Cardiac septum (tissue), 1 donor: ENCODE measurements around the gene TRIM2. TPM values are rescaled to one million over a fixed set of nuclear protein-coding genes. Genes with fewer than 3 reads are reported as not detected.
"Not testable (repeated sequence)": the region's sequence is repeated elsewhere in the genome, so short reads cannot be mapped to it uniquely, and the experiment has no call there.

Experiments
- DNase-seq: peaks from one replicate; pipeline ENCODE4 v3.0.0-alpha.2; 2020; ENCODE audit warnings: low spot score
- intact Hi-C: fragments of 100-400 bp; cut with DNase I; formaldehyde crosslinking; loops from one replicate; pipeline ENCODE4 v1.14.0; 2022
- total RNA-seq: library from RNA; stranded (reverse); fragmentation: NEBNext Ultra II Directional; extraction: Animal tissue kit (Norgen Biotek cat#: 25700); gene quantifications from one replicate; pipeline ENCODE4 v1.2.1, GENCODE V29; 2021
- donor health status: DM: no; HTN: no; CAD: no.

TRIM2 gene
- total RNA-seq, 1 donor from 2014 or later, result 23.4 TPM

DNA sequence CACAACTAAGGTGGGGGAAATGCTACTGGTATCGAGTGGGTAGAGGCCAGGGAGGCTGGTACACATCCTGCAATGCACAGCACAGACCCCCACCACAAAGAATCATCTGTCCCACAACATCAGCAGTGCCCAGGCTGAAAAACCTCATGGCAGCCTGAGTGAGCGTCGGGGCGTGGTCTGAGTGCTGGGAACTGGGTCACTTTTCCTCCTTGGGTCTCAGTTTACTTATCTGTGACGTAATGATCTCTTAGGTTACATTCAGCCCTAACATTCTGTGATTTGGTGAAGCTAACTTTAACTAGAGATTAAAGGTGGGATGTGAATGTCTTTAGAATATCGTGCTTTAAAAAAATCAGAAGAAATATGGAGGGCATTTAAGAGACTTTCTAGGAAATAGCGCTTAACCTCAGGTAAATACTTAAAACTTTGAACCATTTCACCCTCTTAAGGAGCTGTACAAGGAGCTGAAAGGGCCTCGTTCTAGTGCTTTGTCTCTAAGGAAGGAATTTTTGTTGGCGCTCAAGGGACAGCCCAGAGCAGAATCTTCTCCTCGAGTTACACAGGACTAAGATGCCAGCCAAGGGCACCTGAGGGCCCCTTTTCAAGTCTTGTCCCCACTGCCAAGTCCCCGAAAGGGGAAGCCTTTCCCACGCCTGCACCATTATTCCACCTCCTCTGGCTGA is 18.1 kb upstream of the TRIM2 start:
- DNase-seq, result no peak
- intact Hi-C loops, result no loop called here

DNA sequence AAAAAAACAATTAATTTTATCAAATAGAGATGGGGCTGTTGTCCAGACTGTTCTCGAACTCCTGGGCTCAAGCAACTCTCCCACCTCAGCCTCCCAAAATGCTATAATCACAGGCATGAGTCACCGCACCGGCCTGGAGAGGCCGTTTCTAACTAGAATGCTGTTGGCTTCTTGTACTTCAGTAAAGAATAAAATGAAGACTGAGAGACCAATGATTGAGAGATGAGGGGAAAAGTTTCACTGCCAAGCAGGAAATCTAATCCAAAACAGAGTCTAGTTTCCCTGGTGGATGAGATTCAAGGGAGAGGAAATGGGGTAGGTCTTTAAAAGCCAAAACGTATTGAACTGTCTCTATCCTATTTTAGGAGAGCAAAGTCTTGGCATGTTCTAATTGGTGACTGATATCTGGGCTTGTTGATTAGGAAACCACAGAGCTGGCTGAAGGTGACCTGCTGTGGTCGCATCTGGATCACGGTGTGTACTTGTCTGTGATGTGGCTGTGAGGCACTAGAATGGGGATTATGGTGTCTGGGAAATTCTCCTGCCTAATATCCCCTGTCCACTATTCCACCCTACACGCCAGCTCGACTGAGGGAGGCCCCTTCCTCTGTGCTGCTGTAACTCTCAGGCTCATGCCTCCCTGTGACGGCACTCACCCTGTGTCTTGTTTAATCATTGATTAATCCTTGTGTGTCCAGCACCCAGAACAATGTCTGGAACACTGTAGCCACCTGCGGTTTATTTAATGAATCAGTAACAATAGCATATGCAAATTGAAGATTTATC is 15.0 kb upstream of the TRIM2 start:
- no peak for DNase-seq
- intact Hi-C loops, result no loop called here

- no peak for DNase-seq
- intact Hi-C loops, result no loop called here
Measured at GRCh38 chr4:153191795-153192363, 12.4 kb upstream of the TRIM2 start.

- intact Hi-C loops, result no loop called here
- no peak for DNase-seq
Measured at GRCh38 chr4:153197301-153197700, 6.9 kb upstream of the TRIM2 start.

GRCh38 chr4:153198719-153199118 is 5.5 kb upstream of the TRIM2 start:
- DNase-seq, result no peak
- intact Hi-C loops, result no loop called here

DNA sequence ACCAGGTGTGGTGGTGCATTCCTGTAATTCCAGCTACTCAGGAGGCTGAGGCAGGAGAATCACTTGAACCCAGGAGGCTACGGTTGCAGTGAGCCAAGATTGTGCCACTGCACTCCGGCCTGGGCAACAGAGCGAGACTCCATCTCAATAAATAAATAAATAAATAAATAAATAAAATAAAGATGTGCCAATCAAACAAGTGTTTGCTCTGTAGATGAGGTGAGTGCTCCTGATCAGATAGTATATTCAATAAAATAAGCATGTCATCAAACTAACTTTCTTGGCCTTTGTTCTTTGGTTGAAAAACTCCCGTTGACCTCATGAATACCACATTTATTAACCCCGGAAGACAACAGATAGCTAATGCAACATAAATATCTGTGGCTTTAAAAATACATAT is 497 bp upstream of the TRIM2 start:
- intact Hi-C loops, DNase-seq: not testable (repeated sequence)

DNA sequence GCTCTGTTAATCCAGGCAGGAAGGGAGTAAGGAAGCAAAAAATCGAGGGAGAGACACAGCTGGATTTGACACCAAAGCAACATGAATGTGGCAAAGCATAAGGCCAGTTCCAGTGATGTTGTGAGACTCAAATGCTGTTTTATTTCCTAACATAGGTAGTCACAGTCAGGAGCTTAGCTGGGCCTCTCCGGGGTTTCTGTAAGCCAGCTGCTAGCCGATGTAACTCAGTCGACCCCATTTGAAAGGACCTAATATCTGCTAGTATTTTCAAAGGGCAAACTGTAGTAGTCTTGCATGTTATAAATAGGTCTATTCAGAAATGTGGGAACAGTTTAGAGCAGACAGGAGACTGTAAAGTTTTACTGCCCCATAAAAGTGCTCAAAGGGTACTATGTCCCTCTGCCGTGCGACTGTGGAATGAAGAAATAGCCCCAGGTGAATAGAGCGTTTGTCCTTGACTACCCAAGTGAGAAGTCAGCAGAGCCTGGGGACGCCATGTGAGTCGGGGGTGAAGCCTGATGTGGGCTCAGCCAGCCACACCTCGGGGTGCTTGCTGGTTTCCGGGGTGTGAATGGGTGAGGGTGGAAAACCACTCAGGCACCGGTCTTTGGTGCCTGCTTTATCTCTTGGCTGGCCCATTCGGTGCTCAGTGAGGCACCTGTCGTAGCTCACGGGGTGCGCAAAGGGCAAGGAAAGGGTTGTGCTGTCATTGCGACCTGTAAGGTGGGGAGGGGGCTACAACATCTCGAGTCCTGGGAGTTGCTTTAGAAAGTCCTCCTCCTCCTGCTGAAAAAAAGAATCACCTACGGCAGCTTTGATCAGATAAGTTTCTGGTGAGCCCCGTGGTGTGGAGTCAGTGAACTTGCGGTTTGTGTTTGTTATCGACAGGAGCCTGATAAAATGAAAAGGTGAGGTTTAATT is 745 bp downstream of the TRIM2 start:
- no peak for DNase-seq
- intact Hi-C loops, result loop anchor here (5.0 kb wide), 1 partner anchor 63 kb away; no protein-coding TSS in a partner anchor

GRCh38 chr4:153205757-153206156 is 1.5 kb downstream of the TRIM2 start:
- DNase-seq, result no peak
- intact Hi-C loops, result loop anchor here (2.0 to 5.0 kb wide), 2 partner anchors 63 to 113 kb away; no protein-coding TSS in a partner anchor

DNA sequence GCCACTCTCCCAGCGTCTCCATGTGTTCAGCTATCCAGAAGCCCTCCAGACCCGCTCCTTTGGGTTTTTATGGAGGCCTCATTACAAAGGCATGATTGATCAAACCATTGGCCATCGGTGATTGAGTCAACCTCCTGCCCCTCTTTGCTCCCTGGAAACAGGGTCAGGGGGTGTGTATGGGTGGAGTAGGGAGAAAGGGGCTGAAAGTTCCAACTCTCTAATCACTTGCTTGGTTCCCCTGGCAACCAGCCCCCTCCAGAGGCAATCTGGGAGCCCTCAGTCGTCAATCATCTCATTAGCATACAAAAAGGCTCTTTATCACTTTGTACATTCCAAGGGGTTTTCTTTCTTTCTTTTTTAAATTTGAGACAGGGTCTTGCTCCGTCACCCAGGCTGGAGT is 2.3 kb downstream of the TRIM2 start:
- no peak for DNase-seq
- intact Hi-C loops, result loop anchor here (2.0 to 5.0 kb wide), 2 partner anchors 64 to 112 kb away; no protein-coding TSS in a partner anchor

DNA sequence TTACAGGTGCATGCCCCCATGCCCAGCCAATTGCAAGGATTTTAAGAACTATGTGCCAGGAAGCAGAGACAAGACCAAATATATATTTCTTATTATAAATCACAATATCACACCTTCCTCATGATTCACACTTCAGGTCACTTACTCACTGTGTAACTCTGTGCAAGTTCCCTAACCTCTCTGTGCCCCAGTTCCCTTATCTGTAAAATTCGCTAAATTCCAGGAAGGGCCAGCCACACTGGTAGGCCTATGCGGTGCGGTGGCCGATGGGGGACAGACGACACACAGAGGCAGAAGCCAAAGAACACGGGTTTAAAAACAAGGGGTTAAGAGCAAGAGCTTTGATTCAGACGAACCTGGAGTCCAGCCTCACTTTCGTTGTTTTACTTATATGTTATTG is 2.8 kb downstream of the TRIM2 start:
- intact Hi-C loops, result loop anchor here (2.0 to 5.0 kb wide), 2 partner anchors 65 to 112 kb away; no protein-coding TSS in a partner anchor

DNA sequence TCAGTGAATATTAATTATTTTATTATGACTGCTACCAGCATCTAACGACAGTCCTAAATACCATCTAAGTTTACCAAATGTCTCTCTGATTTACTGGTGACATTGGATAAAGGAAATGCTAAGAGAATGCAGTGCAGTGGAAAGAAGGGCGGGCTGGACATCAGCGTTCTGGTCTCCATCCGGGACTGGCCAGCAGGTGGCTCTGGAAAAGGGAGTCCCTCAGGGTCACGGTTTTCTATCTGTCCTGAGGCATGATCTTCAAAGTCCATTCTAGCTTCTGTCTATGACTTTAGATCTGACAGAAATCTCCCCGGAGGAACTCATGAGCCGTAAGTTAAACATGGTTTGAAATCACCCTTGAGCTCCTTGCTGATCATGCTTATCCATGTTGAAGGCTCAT is 3.3 kb downstream of the TRIM2 start:
- DNase-seq, result no peak
- intact Hi-C loops, result loop anchor here (2.0 to 5.0 kb wide), 2 partner anchors 65 to 111 kb away; no protein-coding TSS in a partner anchor

More for the DNA sequence above, 2.8 kb downstream of the TRIM2 start:
- DNase-seq, result no peak

DNA sequence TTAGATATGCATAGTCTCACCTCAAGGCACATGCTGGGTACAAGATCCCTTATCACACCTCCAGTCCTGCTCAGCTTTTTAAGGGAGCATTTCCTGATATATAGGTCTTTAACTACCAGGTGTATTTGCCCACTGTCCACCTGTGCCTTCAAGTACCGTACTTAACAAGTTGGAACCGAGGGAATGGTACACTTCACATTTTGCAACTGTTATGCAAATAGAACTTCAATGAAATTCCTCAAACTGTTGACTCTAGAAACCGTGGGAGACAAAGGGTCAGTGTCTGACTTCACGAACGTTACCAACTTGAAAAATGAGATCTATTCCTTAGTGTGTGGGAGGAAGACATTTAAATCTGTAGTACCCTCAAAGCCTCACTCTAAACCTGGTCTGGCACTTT is 5.2 kb downstream of the TRIM2 start:
- intact Hi-C loops, result loop anchor here (5.0 kb wide), 1 partner anchor 67 kb away; no protein-coding TSS in a partner anchor
- no peak for DNase-seq

DNA sequence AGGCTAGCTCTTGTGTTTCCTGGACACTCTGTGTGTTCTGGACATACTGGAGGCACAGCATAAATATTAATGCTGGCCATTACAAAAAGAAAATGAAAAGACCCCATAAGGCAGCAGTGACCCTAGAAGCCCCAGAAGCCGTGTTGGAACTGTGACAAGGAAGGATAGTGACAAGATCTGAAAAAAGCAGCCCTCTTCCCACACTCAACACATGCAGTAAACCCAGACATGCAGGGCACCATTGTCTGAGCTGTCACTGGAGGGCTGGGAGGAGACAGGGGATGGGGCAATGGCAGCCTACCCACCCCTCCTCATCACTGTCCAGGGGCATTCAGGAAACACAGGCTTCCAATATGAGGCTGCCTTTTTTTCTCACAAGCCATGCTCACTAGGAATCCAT is 6.5 kb downstream of the TRIM2 start:
- no peak for DNase-seq
- intact Hi-C loops, result no loop called here

GRCh38 chr4:153211986-153212728 is 7.9 kb downstream of the TRIM2 start:
- intact Hi-C loops, result no loop called here
- no peak for DNase-seq

DNA sequence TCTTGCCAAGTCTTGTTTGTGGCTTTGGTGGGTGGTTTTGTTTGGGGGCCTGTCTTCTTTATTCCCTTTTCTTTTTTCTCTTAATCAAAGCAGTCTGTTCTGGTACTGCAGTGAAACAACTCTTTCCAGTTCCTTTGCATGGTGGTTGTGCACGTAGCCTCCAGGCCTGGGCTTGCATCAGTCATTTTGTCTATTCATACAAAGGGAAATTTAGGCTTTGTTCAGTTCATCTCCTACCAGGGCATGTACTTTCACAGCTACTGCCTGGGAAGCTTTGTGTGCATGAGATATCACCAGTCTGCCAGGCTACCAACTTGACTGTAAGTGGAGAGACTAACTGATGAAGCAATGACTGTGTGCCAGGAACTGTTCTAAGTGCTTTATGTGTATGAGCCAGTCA is 8.5 kb downstream of the TRIM2 start:
- intact Hi-C loops, result no loop called here
- DNase-seq, result no peak

GRCh38 chr4:153215921-153216320 is 11.7 kb downstream of the TRIM2 start:
- intact Hi-C loops, result no loop called here
- DNase-seq, result no peak

- no peak for DNase-seq
- intact Hi-C loops, result no loop called here
Measured at GRCh38 chr4:153216546-153216945, 12.3 kb downstream of the TRIM2 start.

DNA sequence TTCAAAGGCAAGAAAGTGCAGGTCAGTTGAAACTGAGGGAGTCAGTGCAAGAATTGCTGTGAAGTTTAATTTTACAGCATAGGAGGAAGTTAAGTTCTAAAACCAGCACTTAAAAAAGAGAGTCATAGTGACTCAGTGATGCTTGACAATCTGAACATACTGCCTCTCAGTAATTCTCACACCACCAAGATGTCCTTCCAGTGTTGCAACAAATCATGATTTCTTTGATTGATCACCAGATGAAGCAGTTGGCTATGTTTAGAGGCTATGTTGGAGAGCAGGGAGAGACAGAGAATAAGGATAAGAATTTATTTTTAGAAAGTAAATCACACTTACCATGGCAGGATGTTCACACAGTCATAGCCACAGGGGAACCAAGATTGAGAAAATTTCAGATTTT is 13.2 kb downstream of the TRIM2 start:
- DNase-seq, result no peak
- intact Hi-C loops, result no loop called here

GRCh38 chr4:153218961-153219360 is 14.7 kb downstream of the TRIM2 start:
- intact Hi-C loops, result no loop called here
- DNase-seq, result no peak
